Measurements from ENCODE around the gene PRKAR2A.

- TF ChIP-seq CTCF (IDR thresholded peaks at IDR 0.05) (no peak), POLR2A (IDR thresholded peaks at IDR 0.05) (no peak)
Observed at GRCh38 chr3:48748754-48749153, 98.9 kb downstream of the PRKAR2A start.
